Pancreas (tissue), 10 donors: ENCODE measurements around the gene SEH1L. TPM values are rescaled to one million over a fixed set of nuclear protein-coding genes. Genes with fewer than 3 reads are reported as not detected.

Source experiments
- ATAC-seq, 4 donors: fragments of 200-7000 bp; cut with Tn5 transposase; one replicate each; pipeline versions ENCODE4 v1.8.0 to v1.9.1; 2020; ENCODE audit warnings: mild to moderate bottlenecking in 4 of 4, moderate library complexity in 4 of 4
- DNase-seq, 6 donors: peaks; one replicate each; pipeline ENCODE4 v3.0.0-alpha.2; 2020
- FAIRE-seq: peaks from 2 replicates; lab custom pipeline; 2012; peaks lifted over from hg19 to GRCh38; lab: Jason Lieb, UNC
- H3K27ac ChIP-seq, 4 donors: fragments of 200-600 bp; sonication (generic); 1 replicate in 3 of 4; 2 replicates in 1 of 4; pipeline versions ENCODE4 v1.5.0 to v1.8.0; 2020
- H3K27me3 ChIP-seq, 4 donors: fragments of 200-600 bp; one replicate each; pipeline ENCODE4 v1.8.0; 2021
- H3K36me3 ChIP-seq, 3 donors: fragments of 200-600 bp; sonication (generic) in 1 of 3; one replicate each; pipeline versions ENCODE4 v1.5.0 to v1.8.0; 2020 to 2021
- H3K4me1 ChIP-seq, 3 donors: fragments of 200-600 bp; one replicate each; pipeline ENCODE4 v1.8.0; 2021
- H3K4me3 ChIP-seq, 4 donors: fragments of 200-600 bp; sonication (generic) in 2 of 4; one replicate each; pipeline versions ENCODE4 v1.5.0 to v1.8.0; 2020 to 2021
- H3K9me3 ChIP-seq, 4 donors: fragments of 200-600 bp; one replicate each; pipeline ENCODE4 v1.8.0; 2021
- CTCF ChIP-seq, 4 donors: fragments of 200-600 bp; sonication (generic) in 3 of 4; IDR thresholded peaks; one replicate each; pipeline versions ENCODE4 v1.5.0 to v1.8.0; 2021; ENCODE audit warnings: antibody characterized with exemption in 4 of 4
- WGBS, 2 donors: extraction: QIAGEN DNeasy Blood & Tissue Kit; methylation state at CpG; one replicate each; pipeline ENCODE4 v1.1.7; 2013; 5-methylcytosine and 5-hydroxymethylcytosine counted together
- intact Hi-C, 3 donors: fragments of 100-400 bp; cut with DNase I; formaldehyde crosslinking; loops; one replicate each; pipeline versions ENCODE4 v1.11.1 to v1.14.2; 2022
- polyA plus RNA-seq, 2 donors: library from polyadenylated mRNA; stranded (reverse); fragments of 200-250 nt; gene quantifications; one replicate each; pipeline ENCODE4 v1.2.3, GENCODE V29; 2013
- total RNA-seq, 6 donors: library from RNA; stranded (reverse); fragmentation: NEBNext Ultra II Directional in 4 of 6; extraction: Animal tissue kit (Norgen Biotek cat#: 25700) in 4 of 6; gene quantifications; one replicate each; pipeline versions ENCODE4 v1.2.1 to v1.2.4, GENCODE V29; 2021 to 2023
- donor health status: healthy with polysubstance abuse.
- donor health status: DM: no; HTN: no; CAD: no; lungs with moderate emphysema.
- donor health status: DM: no; HTN: no; CAD: no.
- donor health status: control.
- donor health status: control.
- donor health status: Bipolar disorder and iron deficiency.
- donor health status: DM: yes; HTN: yes; CAD: no.
- donor health status: DM: no; HTN: no; CAD: no.
- donor health status: DM: no; HTN: no; CAD: no.
- donor health status: DM: yes; HTN: yes; CAD: no.

SEH1L gene
- total and polyA plus RNA-seq, 8 donors = 9.4 to 23.7 (median 17.7) TPM

- peak in 1 of 6 donors; percentile 55 for DNase-seq
- no peak for FAIRE-seq
- peaks cover 0 to 3% (median 0%) of the 10 kb centered on the region in 4 donors for H3K27me3 ChIP-seq
- peak in 2 of 4 donors; percentile 23 to 36 for ATAC-seq
- intact Hi-C loops = no loop called here
- H3K27ac ChIP-seq = no peak overlapping the region
- no peaks in the 10 kb centered on the region for H3K36me3 ChIP-seq
- H3K9me3 ChIP-seq = no peaks in the 10 kb centered on the region
- no peaks in the 10 kb centered on the region for H3K4me1 ChIP-seq
- peak overlapping the region in 2 of 4 donors; percentile 11 to 43 for H3K4me3 ChIP-seq
- 38 to 43% methylated on average over 69 to 75 of the region's 75 CpGs for WGBS, 2 donors
- no peak for TF ChIP-seq CTCF (IDR thresholded peaks at IDR 0.05)
These were observed 35.7 kb upstream of the SEH1L start for GRCh38 chr18:12911929-12912703.

- FAIRE-seq = no peak
- 47 to 52% methylated on average over 7 of the region's 7 CpGs for WGBS, 2 donors
- Histone ChIP-seq H3K27me3 (no peaks in the 10 kb centered on the region), H3K36me3 (no peaks in the 10 kb centered on the region), H3K4me1 (no peaks in the 10 kb centered on the region), H3K27ac (no peak overlapping the region), H3K9me3 (no peaks in the 10 kb centered on the region), H3K4me3 (no peak overlapping the region)
- no peak for TF ChIP-seq CTCF (IDR thresholded peaks at IDR 0.05)
- DNase-seq = no peak
- no peak for ATAC-seq
- intact Hi-C loops = no loop called here
These were observed 26.6 kb upstream of the SEH1L start for GRCh38 chr18:12921178-12921577.

GRCh38 chr18:12922266-12922665 is 25.5 kb upstream of the SEH1L start:
- intact Hi-C loops = no loop called here
- H3K36me3 ChIP-seq = no peaks in the 10 kb centered on the region
- no peak for TF ChIP-seq CTCF (IDR thresholded peaks at IDR 0.05)
- DNase-seq (no peak), FAIRE-seq (no peak), ATAC-seq (no peak)
- H3K4me1 ChIP-seq = no peaks in the 10 kb centered on the region
- WGBS, 2 donors = 38 to 64% methylated on average over 1 of the region's 1 CpG
- no peaks in the 10 kb centered on the region for H3K27me3 ChIP-seq
- no peaks in the 10 kb centered on the region for H3K9me3 ChIP-seq
- no peak overlapping the region for H3K27ac ChIP-seq
- H3K4me3 ChIP-seq = no peak overlapping the region

- TF ChIP-seq CTCF (IDR thresholded peaks at IDR 0.05) = no peak
- H3K27me3 ChIP-seq = no peaks in the 10 kb centered on the region
- H3K9me3 ChIP-seq = no peaks in the 10 kb centered on the region
- H3K4me3 ChIP-seq = no peak overlapping the region
- no peak for ATAC-seq
- no peak overlapping the region for H3K27ac ChIP-seq
- H3K36me3 ChIP-seq = no peaks in the 10 kb centered on the region
- 71 to 82% methylated on average over 6 of the region's 6 CpGs for WGBS, 2 donors
- no peaks in the 10 kb centered on the region for H3K4me1 ChIP-seq
- no peak for FAIRE-seq
- intact Hi-C loops = loop anchor here in 2 of 3 donors (5.0 kb wide), 1 partner anchor 192 kb away; no protein-coding TSS in a partner anchor
- DNase-seq = no peak
These were observed 23.2 kb upstream of the SEH1L start for GRCh38 chr18:12924616-12925015.

GRCh38 chr18:12928206-12928605 is 19.6 kb upstream of the SEH1L start:
- intact Hi-C loops = loop anchor here in 2 of 3 donors (5.0 kb wide), 1 partner anchor 196 kb away; no protein-coding TSS in a partner anchor
- 66 to 75% methylated on average over 4 of the region's 4 CpGs for WGBS, 2 donors
- no peak for DNase-seq

More at GRCh38 chr18:12928206-12928605, 19.6 kb upstream of the SEH1L start:
- no peak for FAIRE-seq
- Histone ChIP-seq H3K4me3 (no peak overlapping the region), H3K27ac (no peak overlapping the region), H3K4me1 (no peaks in the 10 kb centered on the region), H3K9me3 (no peaks in the 10 kb centered on the region), H3K27me3 (no peaks in the 10 kb centered on the region), H3K36me3 (no peaks in the 10 kb centered on the region)
- ATAC-seq = no peak
- no peak for TF ChIP-seq CTCF (IDR thresholded peaks at IDR 0.05)
